K562 (cell line): ENCODE results near the gene IGSF3. TPM values are rescaled to one million over a fixed set of nuclear protein-coding genes. Genes with fewer than 3 reads are reported as not detected.
A peak's percentile ranks its signal among the peaks of the same experiment; 100 is the strongest.
"Not testable (repeated sequence)": the region's sequence is repeated elsewhere in the genome, so short reads cannot be mapped to it uniquely, and the experiment has no call there.

Experiments
- ATAC-seq: fragments of 200-7000 bp; cut with Tn5 transposase; 3 replicates; pipeline ENCODE4 v1.9.1; 2020; ENCODE audit warnings: moderate library complexity
- BruUV-seq: library from RNA; stranded (reverse); fragments of 400-500 nt; replicated peaks from 2 replicates; lab custom pipeline; 2021; lab: Mats Ljungman, UMichigan
- CTCF ChIA-PET: fragments of 300-600 bp; formaldehyde crosslinking; extraction: SDS; loops from one replicate; lab custom pipeline; 2021; ENCODE audit warnings: low intra/inter-chr PET ratio; lab: Yijun Ruan, JAX
- POLR2A ChIA-PET: fragments of 300-600, 350-650 bp; sonication (Branson Sonifier 250); formaldehyde crosslinking; extraction: SDS; loops from one replicate; lab custom pipeline; 2021; ENCODE audit warnings: antibody characterized with exemption, inconsistent platforms; lab: Yijun Ruan, JAX
- DNase-seq, 4 experiments: peaks; one replicate each; pipeline versions ENCODE4 v3.0.0 to v3.0.0-alpha.2; 2011 to 2018; ENCODE audit warnings: low spot score in 3 of 4, mixed read lengths in 3 of 4; ENCODE audit errors: extremely low read depth in 1 of 4
- FAIRE-seq: peaks from 2 replicates; lab custom pipeline; 2011; peaks lifted over from hg19 to GRCh38; lab: Jason Lieb, UNC
- H2AFZ ChIP-seq: 2 replicates; pipeline ENCODE4 v1.6.0; 2011; ENCODE audit warnings: low read depth, low read length, control low read depth, inconsistent platforms
- H3K27ac ChIP-seq: fragments of 200-600 bp; 3 replicates; pipeline ENCODE4 v1.8.0; 2011; ENCODE audit warnings: low read depth, mild to moderate bottlenecking, control low read depth, inconsistent platforms, low read length, moderate library complexity, mixed read lengths; ENCODE audit errors: extremely low read depth
- H3K27me3 ChIP-seq, 2 experiments: fragments of 300-600 bp in 1 of 2; 2 replicates in 1 of 2; 3 replicates in 1 of 2; pipeline versions ENCODE4 v1.6.0 to v1.8.0; 2011; ENCODE audit warnings: inconsistent platforms in 2 of 2, low read length in 2 of 2, mild to moderate bottlenecking in 1 of 2, mixed read lengths in 1 of 2, moderate library complexity in 1 of 2; ENCODE audit not compliant: control insufficient read depth in 2 of 2, insufficient read depth in 2 of 2
- H3K36me3 ChIP-seq: fragments of 300-600 bp; 3 replicates; pipeline ENCODE4 v1.8.0; 2011; ENCODE audit warnings: mild to moderate bottlenecking, low read length, inconsistent platforms; ENCODE audit not compliant: control insufficient read depth, insufficient read depth
- H3K4me1 ChIP-seq, 2 experiments: fragments of 200-600 bp in 1 of 2; replicated peaks in 1 of 2; 2 replicates in 1 of 2; 3 replicates in 1 of 2; pipeline versions ENCODE4 v1.5.1 to v1.8.0; 2011; ENCODE audit warnings: inconsistent platforms in 2 of 2, low read length in 2 of 2, mild to moderate bottlenecking in 1 of 2, mixed read lengths in 1 of 2, moderate library complexity in 1 of 2; ENCODE audit not compliant: control insufficient read depth in 2 of 2, insufficient read depth in 2 of 2
- H3K4me2 ChIP-seq: 2 replicates; pipeline ENCODE4 v1.6.1; 2011; ENCODE audit warnings: low read length, control low read depth, inconsistent platforms, mixed read lengths; ENCODE audit not compliant: insufficient read depth
- H3K4me3 ChIP-seq: fragments of 200-600 bp; sonication (generic), shearing (Covaris generic); 2 replicates; pipeline ENCODE4 v1.5.1; 2016; ENCODE audit warnings: control low read depth, inconsistent platforms
- H3K79me2 ChIP-seq: fragments of 200-600 bp; 3 replicates; pipeline ENCODE4 v1.8.0; 2011; ENCODE audit warnings: low read length, inconsistent platforms; ENCODE audit not compliant: control insufficient read depth, insufficient read depth
- H3K9ac ChIP-seq, 2 experiments: 2 replicates each; pipeline versions ENCODE4 v1.6.0 to v1.6.1; 2011; ENCODE audit warnings: low read depth in 2 of 2, low read length in 2 of 2, control low read depth in 1 of 2, inconsistent platforms in 1 of 2, mild to moderate bottlenecking in 1 of 2, mixed read lengths in 1 of 2; ENCODE audit not compliant: insufficient read depth in 1 of 2
- H3K9me1 ChIP-seq: one replicate; pipeline ENCODE4 v1.6.0; 2011; ENCODE audit warnings: inconsistent platforms, mild to moderate bottlenecking, low read length, moderate library complexity; ENCODE audit not compliant: control insufficient read depth, insufficient read depth
- H3K9me3 ChIP-seq: replicated peaks from 2 replicates; pipeline ENCODE4 v1.5.1; 2011; ENCODE audit warnings: low read depth, low read length, inconsistent platforms; ENCODE audit not compliant: control insufficient read depth, insufficient read depth
- H4K20me1 ChIP-seq: replicated peaks from 2 replicates; pipeline ENCODE4 v1.6.1; 2011; ENCODE audit warnings: low read length, inconsistent platforms, mixed read lengths; ENCODE audit not compliant: control insufficient read depth, insufficient read depth
- PBX2 ChIP-seq, 2 experiments: IDR thresholded peaks in 1 of 2; conservative IDR thresholded peaks in 1 of 2; 2 replicates each; pipeline ENCODE4 v1.6.1; 2016; ENCODE audit warnings: low read depth in 2 of 2, mild to moderate bottlenecking in 1 of 2, missing compliant biosample characterization in 1 of 2, missing genetic modification characterization in 1 of 2, moderate library complexity in 1 of 2
- PKNOX1 ChIP-seq: fragments of 450-650 bp; IDR thresholded peaks from 2 replicates; pipeline ENCODE4 v1.6.1; 2016
- WGBS: fragments of 100-300 bp; shearing (Covaris generic); methylation state at CpG from one replicate; pipeline ENCODE4 v1.1.6; 2016; ENCODE audit warnings: low coverage, mixed read lengths; ENCODE audit not compliant: insufficient coverage; ENCODE audit errors: missing lambda C conversion rate; 5-methylcytosine and 5-hydroxymethylcytosine counted together
- in situ Hi-C: fragments of 300-500 bp; cut with MboI; formaldehyde crosslinking; loops from 4 replicates; pipeline ENCODE4 v1.15.0; 2018; ENCODE audit warnings: inconsistent platforms, mixed read lengths
- intact Hi-C: fragments of 100-400 bp; cut with micrococcal nuclease; formaldehyde crosslinking; loops from 2 replicates; pipeline ENCODE4 v1.14.2; 2022
- polyA plus RNA-seq, 8 experiments: library from polyadenylated mRNA; depleted of rRNA in 4 of 8; stranded (reverse) in 5 of 8; unstranded in 3 of 8; fragments of >200 nt; fragmentation: Nextera tagmentation in 2 of 8; fragmentation: Illumina TruSeq in 1 of 8; extraction: Ambion mirVana in 2 of 8; extraction: Trizol in 1 of 8; gene quantifications; 2 replicates each; pipeline versions ENCODE4 v1.2.1 to v1.2.3, GENCODE V29; 2011 to 2014; ENCODE audit warnings: inconsistent platforms in 1 of 8, missing spikeins in 1 of 8
- total RNA-seq, 7 experiments: library from RNA; depleted of rRNA in 6 of 7; stranded (reverse); fragments of >200 nt in 6 of 7; fragmentation: Illumina TruSeq in 2 of 7; extraction: Trizol in 2 of 7; gene quantifications; 2 replicates each; pipeline versions ENCODE4 v1.2.1 to v1.2.3, GENCODE V29; 2011 to 2021; ENCODE audit warnings: low replicate concordance in 1 of 7

Gene IGSF3
- total and polyA plus RNA-seq, 9 of the 15 experiments (the other 6 are each of a cell fraction or from before 2014, with no cell fraction given) = 1.1 to 15.0 (median 8.3) TPM

DNA sequence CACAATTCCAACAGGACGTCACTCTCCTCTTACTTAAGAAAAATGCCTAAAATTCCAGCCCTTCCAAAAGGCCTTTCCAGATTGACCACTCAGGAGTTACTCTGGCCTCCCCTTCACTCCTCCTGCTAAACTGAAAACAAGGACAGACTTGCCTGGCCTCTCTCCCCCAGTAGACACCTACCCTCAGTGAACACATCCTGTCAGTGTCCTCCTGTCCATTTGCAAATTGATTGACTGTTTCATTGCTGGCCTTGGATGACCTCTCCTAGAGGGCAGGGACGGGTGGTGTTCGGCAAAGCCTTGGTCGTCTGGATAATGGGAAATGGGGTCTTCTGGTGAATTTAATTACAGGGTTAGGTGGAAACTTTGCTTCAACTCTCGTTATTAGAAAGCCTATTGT is 8.9 kb downstream of the IGSF3 start:
- H3K9ac ChIP-seq; CTCF ChIA-PET; H2AFZ ChIP-seq; in situ Hi-C loops; H3K9me1 ChIP-seq; H4K20me1 ChIP-seq; BruUV-seq; H3K4me2 ChIP-seq; intact Hi-C loops; H3K4me3 ChIP-seq; H3K79me2 ChIP-seq; ATAC-seq; H3K4me1 ChIP-seq; FAIRE-seq; H3K9me3 ChIP-seq; DNase-seq; H3K27me3 ChIP-seq; POLR2A ChIA-PET; H3K27ac ChIP-seq; H3K36me3 ChIP-seq; TF ChIP-seq PBX2 (CRISPR knock-in tag; IDR thresholded peaks at IDR 0.05; ENCODE audit: low read depth): not testable (repeated sequence)
- peak; percentile 31; the same call in 1 of the 2 replicates for TF ChIP-seq PKNOX1
- peak; percentile 55; the same call in 1 of the 2 replicates for TF ChIP-seq PBX2 (tag; conservative IDR thresholded peaks at IDR 0.05; ENCODE audit: low read depth)
- 53% methylated on average over 5 of the region's 5 CpGs for WGBS

GRCh38 chr1:116657836-116658235 is 9.7 kb downstream of the IGSF3 start:
- H3K79me2 ChIP-seq, CTCF ChIA-PET, FAIRE-seq, DNase-seq, H3K9ac ChIP-seq, in situ Hi-C loops, H3K9me1 ChIP-seq, H3K27me3 ChIP-seq, intact Hi-C loops, H3K9me3 ChIP-seq, H3K4me1 ChIP-seq, H2AFZ ChIP-seq, H3K4me3 ChIP-seq, BruUV-seq, H3K27ac ChIP-seq, H4K20me1 ChIP-seq, H3K4me2 ChIP-seq, H3K36me3 ChIP-seq, ATAC-seq: not testable (repeated sequence)
- 89% methylated on average over 6 of the region's 6 CpGs for WGBS
- POLR2A ChIA-PET = interaction anchor here (0.7 kb wide), 1 partner anchor 33 kb away, joined by 4 read pairs; no protein-coding TSS in a partner anchor
